HG02623 (cell line): ENCODE data around the gene TAAR6.
"Not testable (repeated sequence)": the region's sequence is repeated elsewhere in the genome, so short reads cannot be mapped to it uniquely, and the experiment has no call there.

ENCODE experiments used
- ATAC-seq: cut with Tn5 transposase; IDR thresholded peaks from one replicate; pipeline ENCODE4 v1.9.1; 2021; ENCODE audit warnings: moderate library complexity; ENCODE audit not compliant: unreplicated experiment

Gene TAAR6, protein sequence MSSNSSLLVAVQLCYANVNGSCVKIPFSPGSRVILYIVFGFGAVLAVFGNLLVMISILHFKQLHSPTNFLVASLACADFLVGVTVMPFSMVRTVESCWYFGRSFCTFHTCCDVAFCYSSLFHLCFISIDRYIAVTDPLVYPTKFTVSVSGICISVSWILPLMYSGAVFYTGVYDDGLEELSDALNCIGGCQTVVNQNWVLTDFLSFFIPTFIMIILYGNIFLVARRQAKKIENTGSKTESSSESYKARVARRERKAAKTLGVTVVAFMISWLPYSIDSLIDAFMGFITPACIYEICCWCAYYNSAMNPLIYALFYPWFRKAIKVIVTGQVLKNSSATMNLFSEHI

DNA sequence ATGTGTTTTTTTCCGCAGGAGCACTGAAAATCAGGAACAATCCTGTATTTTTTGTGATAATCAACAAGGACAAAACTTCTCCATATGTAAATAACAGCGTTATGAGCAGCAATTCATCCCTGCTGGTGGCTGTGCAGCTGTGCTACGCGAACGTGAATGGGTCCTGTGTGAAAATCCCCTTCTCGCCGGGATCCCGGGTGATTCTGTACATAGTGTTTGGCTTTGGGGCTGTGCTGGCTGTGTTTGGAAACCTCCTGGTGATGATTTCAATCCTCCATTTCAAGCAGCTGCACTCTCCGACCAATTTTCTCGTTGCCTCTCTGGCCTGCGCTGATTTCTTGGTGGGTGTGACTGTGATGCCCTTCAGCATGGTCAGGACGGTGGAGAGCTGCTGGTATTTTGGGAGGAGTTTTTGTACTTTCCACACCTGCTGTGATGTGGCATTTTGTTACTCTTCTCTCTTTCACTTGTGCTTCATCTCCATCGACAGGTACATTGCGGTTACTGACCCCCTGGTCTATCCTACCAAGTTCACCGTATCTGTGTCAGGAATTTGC lies at the start of gene TAAR6:
TSS of gene TAAR6 (plus strand) at position 102 of the 557 bp plus-strand sequence. CDS start at position 102, 0 bp downstream.
- no peak for ATAC-seq

DNA sequence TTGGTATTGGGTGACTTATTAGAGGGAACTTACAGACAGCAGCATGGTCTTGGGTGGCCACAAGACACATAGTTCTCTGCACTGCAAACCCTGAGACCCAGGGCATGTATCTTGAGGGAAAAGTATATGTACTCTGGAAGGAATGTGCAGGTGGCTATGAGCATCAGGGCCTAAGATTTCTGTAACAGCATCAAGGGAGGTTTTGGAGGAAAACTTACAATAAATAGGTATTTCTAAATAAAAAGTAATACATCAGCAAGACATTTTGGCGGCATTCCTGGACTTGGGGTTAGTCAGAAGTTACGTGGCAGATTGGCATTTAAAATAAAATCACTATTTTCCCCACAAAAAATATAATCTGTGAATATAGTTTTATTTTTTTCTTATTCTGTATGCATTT lies 49.2 kb upstream of the TAAR6 start:
- ATAC-seq: no peak

DNA sequence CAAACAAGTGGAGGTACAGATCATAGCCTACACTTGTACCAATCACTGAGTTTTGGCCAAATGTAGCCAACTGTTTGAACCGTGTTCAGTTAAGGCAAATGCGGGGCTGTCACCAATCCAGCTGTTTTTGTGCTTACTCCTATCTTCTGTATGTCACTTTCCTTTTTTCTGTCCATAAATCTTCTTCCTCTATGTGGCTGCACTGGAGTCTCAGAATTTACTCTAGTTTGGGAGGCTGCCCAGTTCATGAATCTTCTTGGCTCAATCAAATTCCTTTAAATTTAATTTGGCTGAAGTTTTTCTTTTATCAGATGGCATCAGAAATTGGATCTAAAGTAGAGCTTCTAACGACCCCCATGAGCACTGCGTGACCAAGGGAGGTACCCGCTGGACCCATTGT lies 45.5 kb upstream of the TAAR6 start:
- no peak for ATAC-seq

DNA sequence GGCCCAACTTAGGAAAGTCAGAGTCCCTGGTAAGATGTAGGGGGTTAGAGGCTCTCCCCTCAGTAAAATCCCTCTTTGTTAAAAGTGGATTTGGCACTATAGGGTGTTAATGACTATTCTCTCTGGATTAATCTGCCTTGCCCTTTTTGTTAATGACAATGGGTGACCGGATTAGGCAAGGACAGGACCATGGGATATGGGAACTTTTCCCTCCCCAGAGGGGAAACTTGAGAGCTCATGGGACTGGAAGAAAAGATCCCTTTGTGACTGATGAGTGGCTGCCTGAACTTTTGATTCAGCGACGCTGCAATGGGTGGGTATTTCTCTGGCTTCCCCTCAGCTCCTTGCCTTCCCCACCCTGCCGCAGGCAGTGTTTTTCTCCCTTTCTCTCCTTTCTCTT lies 44.3 kb upstream of the TAAR6 start:
- ATAC-seq: no peak

DNA sequence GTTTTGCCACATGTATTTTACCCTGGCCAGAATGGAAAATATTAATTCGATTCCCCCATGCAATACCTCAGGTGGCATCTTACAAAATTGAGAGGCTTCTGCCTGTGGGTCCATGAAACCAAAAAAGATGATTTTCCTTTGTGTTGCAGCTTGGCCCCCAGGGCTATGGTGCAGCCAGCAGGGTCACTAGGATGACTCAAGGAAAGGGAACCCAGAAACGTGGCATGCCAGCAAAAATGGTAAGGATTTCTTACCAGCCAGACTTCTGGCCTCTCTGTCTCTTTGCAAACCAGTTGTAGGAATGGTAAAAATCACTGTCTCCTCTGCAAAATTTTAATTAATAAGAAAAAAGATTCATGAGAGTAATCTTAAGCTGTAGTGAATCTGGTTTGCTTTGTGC lies 43.7 kb upstream of the TAAR6 start:
- ATAC-seq: no peak

DNA sequence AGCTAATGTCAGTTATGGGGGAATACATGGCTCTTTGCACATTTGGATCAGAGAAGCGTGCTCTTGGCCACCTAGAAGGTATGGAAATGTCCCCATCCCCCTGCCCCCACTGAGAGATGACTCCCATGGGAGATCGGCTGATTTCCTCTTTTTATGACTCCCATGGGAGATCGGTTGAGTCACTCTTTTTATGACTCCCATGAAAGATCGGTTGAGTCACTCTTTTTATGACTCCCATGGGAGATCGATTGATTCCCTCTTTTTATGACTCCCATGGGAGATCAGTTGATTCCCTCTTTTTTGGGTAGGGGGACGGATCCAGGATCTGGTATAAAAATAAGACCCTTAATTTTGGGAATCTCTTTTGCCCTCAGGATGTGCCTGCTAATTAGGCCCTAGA lies 42.3 kb upstream of the TAAR6 start:
- no peak for ATAC-seq

DNA sequence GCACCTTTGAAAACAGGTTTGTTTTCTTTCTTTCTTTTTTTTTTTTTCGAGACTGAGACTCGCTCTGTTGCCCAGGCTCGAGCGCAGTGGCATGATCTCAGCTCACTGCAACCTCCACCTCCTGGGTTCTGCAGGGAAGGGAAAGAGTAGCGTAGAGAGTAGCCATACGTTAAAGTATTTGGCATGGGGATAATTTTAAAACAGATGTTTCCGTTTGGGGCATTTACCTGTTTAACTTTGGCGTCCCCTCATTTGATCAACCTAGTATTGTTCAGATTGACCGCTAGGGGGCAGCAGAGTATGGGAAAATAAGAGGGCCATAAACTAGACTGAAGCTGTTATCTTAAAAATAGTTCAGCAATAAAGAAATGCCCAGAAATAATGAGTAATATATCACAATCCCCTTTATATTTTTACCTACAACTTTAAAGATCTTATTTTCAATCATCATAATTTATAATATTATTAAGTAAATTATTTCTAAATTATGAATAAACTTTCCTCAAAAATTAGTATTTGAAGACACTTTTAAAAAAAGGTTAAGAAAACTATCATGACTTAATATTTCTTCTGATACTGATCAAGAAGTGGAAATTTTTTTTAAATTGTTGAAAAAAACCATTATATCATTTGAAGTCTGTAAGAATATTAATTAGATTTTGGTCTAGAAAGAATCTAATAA lies 39.7 kb upstream of the TAAR6 start:
- peak; percentile 93 for ATAC-seq

DNA sequence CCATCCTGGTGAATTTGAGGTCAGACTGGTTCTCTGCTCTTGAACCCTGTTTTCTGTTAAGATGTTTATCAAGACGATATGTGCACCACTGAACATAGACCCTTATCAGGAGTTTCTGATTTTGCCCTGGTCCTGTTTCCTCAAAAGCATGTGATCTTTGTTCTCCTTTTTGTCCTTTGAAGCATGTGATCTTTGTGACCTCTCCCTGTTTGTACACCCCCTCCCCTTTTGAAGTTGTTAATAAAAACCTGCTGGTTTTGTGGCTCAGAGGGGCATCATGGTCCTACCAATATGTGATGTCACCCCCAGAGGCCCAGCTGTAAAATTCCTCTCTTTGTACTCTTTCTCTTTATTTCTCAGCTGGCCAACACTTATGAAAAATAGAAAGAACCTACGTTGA lies 35.6 kb upstream of the TAAR6 start:
- ATAC-seq: not testable (repeated sequence)

DNA sequence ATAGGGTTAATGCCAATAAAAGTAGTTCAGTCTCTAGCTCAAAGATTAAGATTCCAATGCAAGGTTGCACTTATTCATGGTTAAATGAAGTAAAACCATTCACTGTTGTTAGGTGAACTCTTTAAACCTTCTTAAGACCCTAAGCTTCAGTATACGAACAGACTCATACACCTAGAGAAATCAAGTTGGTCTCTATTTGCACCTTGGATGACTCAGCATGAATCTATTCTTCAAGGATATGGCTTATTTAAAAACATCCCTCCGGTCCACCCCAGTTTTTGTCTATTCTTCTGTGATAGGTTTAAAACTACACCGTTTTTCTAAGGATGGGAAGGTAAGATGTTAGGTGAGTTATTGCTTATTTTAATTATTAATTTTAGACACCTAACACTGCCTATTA lies 33.0 kb upstream of the TAAR6 start:
- no peak for ATAC-seq

DNA sequence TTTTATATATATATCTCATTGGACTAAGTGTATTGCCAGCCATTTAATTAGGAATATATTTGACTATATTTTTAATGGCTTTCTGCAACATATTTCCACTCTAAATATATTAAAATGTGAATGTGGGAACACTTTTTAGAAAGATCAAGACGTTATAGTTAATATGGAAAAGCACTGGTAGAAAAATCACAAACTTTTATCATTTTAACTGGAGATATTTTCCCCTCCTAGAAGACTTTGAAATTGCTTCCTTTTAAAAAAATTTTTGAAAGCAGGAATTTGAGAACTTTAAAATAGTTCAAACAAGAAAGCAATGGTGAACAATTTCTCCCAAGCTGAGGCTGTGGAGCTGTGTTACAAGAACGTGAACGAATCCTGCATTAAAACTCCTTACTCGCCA lies 32.1 kb upstream of the TAAR6 start, which contains the start of gene TAAR9:
TSS of gene TAAR9 (plus strand) at position 301 of the 400 bp plus-strand sequence. CDS start at position 314, 13 bp downstream.
- ATAC-seq: no peak

DNA sequence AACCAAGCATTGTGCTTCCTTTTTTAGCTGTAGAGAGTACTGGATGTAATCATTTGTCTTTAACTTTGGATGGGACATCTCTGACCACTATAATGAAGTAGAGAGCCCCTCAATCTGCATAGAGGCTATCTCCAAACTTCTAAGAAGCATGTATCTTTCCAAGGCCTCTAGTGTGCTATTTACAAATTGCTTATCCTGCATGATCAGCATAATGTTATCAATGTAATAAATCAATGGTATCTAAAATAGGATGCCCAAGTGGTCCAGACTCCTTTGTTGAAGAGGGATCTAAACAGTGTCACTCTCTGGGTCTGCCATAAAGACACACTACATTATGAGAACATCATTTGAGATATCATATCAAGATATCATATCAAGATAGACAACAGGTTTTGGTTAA lies 25.3 kb upstream of the TAAR6 start:
- ATAC-seq: no peak

DNA sequence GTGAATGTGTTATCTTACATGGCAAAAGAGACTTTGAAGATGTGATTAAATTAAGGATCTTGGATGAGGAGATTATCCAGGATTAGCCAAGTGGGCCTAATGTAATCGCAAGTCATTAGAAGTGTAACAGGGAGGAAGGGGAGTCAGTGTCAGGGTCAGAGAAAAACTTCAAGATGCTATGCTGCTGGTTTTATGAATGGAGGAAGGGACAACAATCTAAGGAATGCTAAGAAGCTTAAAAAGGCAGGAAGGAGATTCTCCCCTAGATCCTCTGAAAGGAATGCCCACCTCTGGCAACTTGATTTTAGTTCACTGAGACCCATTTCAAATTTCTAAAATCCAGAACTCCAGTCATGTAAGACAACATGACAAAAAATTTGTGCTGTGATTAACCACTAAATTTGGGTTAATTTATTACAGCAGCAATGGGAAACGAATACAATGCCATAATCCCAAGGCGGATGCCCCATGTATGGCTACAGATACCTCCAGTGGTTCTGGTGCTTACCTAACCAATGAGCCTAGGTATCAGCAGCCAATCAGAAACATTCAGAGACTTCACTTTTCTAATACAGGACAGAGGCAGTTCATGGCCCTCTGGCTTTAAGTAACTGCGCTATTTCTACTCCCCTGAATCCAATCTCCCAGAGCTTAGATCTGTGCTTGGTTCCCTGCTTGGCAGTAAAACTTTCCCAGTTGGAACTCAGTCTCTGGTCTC lies 21.2 kb upstream of the TAAR6 start:
- ATAC-seq: no peak

DNA sequence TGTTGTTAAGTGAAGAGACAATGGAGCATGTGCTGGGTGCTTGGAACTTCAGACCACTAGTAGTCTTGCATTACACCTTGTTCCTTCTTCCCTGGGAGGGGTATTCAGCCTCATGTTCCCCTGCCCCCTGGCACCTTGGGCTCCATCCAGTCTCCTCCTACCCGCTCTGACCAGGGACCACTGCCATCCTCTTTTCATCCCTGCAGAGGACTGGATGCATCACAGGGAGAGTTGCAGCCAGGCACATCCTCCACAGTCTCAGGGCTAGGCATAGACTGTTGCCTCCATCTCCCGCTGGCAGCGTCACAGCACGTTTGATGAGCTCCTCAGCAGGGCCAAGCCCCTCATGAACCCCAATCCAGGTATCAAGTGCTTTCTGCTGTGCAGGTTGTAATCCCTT lies 18.9 kb upstream of the TAAR6 start:
- ATAC-seq: no peak

DNA sequence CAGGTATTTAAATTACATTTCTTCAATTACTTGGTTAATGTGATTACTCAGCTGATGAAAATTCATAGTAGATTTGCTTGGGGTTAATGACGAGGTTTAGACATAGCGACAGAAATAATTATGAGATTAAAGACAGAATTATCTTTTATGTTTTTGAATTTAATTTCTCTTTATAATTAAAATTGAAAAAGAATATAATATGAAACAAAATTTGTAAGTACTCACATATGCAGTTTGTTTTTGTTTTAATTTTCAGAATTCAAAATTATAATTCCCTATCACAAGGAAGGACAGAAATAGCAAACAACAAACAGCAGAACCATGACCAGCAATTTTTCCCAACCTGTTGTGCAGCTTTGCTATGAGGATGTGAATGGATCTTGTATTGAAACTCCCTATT lies 17.8 kb upstream of the TAAR6 start, which contains the start of gene TAAR8:
TSS of gene TAAR8 (plus strand) at position 301 of the 400 bp plus-strand sequence. CDS start at position 322, 21 bp downstream.
- ATAC-seq: no peak

DNA sequence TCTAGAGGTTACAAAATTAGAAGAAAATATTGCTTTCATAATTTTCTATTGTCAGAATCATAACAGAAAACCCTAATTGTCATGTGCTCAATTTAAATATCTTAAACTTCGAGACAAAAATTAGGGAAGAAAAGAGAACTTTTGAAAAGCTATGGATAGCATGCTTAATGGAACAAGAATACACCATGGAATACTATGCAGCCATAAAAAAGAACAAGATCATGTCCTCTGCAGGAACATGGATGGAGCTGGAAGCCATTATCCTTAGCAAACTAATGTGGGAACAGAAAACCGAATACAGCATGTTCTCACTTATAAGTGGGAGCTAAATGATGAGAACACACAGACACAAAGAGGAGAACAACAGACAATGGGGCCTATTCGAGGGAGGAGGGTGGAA lies 10.0 kb upstream of the TAAR6 start:
- ATAC-seq: not testable (repeated sequence)

DNA sequence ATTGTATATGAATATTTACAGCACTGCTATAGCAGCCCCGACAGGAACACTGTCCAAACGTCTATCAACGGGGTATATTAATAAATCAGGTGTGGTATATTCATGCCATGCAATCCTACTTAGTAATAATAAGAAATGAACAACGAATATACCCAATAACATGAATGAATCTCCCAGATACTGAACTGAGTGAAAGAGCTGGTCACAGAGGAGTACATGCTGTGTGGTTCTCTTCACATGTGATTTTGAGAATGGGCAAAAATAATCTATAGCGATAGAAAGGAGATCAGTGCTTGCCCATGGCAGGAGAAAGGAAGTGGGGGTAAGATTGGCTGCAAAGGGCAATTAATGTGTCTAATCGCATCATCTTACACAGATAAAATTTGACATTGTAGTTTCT lies 3.7 kb upstream of the TAAR6 start:
- no peak for ATAC-seq

DNA sequence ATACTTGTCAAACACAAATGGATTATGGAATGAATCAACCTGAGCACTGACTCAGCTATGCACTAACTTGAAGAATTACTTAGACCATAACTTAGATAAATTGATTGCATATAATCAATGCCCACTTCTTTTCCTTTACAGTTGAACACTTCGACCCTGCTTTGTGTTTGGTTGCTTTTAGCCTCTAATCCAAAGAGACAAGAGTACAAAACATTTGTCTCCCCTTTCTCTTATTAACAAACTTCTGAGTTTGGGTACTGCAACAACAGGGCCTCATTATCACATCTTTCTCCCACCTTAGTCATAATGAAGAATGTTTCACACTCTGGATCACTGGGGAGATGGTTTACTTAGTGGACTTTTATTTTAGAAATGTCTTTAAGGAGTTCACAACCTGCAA lies 2.6 kb upstream of the TAAR6 start:
- no peak for ATAC-seq

DNA sequence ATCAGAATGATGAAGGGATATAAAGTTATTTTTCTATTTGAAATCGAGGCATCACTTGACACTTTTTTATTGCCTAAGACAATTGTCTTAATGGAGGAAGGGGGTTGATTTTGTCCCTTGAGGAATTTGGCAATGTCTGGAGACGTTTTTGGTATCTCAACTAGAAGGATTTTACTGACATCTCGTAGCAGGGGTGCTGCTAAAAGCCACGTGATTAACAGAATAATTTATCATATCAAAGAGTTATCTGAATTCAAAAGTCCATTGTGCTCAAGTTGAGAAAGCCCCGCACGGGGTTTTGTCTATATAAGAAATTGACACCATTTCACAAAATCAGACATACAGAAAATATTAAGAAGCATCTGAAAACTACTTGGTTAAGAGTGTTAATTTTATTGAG lies 1.5 kb upstream of the TAAR6 start:
- ATAC-seq: no peak

DNA sequence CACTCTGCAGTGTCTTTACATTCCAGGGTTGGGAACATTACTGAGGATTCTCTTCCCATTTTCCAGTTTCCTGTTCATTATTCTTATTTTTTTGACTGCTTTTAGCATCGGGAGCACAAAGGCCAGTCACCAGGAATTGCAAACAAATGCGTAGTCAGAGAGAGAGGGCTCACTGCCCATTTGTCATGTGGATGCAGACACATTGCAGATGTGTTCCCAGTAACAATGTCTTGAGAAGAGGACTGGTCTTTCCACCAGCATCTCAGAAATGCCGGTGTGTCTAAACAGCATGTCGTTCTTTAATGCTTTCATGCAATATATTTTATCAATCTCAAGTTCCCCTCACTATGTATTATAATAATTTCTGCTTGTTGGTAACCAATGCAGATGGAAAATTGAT lies 952 bp upstream of the TAAR6 start:
- no peak for ATAC-seq

DNA sequence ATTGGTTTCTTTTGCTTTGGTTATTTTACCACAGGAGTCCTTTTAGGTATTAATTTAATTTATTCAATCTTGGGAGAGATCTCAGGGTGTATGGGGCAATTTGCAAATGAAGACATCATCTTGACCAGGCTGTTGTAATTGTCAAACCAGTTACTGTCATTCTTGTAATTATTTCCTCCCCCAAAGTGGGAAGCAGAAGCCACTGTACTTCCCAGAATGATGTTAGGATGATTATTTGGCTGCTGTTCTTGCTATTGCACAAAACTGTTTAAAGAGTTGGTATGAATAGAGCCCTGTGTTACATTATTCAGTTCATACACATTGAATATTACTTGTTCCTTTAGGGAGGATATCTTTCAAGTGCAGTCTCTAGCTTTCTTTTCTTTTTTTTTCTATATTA lies 1.7 kb downstream of the TAAR6 start:
- ATAC-seq: no peak

DNA sequence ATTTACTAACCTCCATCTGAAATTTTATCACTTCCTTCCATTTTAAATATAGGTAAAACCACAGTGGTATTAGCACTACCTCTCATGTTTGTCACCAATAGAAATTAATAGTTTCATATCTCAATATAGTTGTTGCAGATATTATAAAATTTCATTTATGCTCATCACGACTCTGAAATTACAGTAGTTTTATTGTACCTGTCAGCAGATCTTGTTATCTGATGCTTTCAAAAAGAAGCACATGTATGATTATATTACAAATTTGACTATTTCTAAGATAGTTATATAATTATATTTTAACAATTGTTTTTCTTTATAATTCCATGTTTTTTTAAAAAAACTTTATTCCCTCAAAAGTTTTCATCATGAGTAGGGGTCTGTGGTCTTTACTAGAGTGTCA lies 14.6 kb downstream of the TAAR6 start:
- ATAC-seq: no peak
